ENCODE data around the gene MGRN1. TPM values are rescaled to one million over a fixed set of nuclear protein-coding genes. Genes with fewer than 3 reads are reported as not detected.

Gene MGRN1
- total and polyA plus RNA-seq, 4 donors: 29.5 to 113 (median 68.9) TPM

- H3K27ac ChIP-seq (ENCODE audit: low read depth, low read length): no peak overlapping the region
- no peak overlapping the region for H3K4me3 ChIP-seq (ENCODE audit: low read depth, low read length)
- H3K27me3 ChIP-seq (ENCODE audit: control insufficient read depth, insufficient read depth, low read length): no peaks in the 10 kb centered on the region
- peaks cover 2% of the 10 kb centered on the region for H3K9me3 ChIP-seq (ENCODE audit: control insufficient read depth, insufficient read depth, low read length)
- H3K4me1 ChIP-seq (ENCODE audit: control insufficient read depth, insufficient read depth, low read length): peaks cover 25% of the 10 kb centered on the region
- 95% methylated on average over 10 of the region's 13 CpGs for WGBS (ENCODE audit: insufficient coverage)
- peaks cover 46% of the 10 kb centered on the region for H3K36me3 ChIP-seq (ENCODE audit: control insufficient read depth, insufficient read depth, low read length)
- no peak for DNase-seq (ENCODE audit: low read depth in 4 of 6, low spot score in 6 of 6)
These were observed 11.6 kb downstream of the MGRN1 start for GRCh38 chr16:4636196-4636595.

GRCh38 chr16:4637501-4638166, 13.0 kb downstream of the MGRN1 start:
- 63% methylated on average over 19 of the region's 21 CpGs for WGBS (ENCODE audit: insufficient coverage)
- Histone ChIP-seq H3K9me3 (ENCODE audit: control insufficient read depth, insufficient read depth, low read length) (no peaks in the 10 kb centered on the region), H3K36me3 (ENCODE audit: control insufficient read depth, insufficient read depth, low read length) (peaks cover 46% of the 10 kb centered on the region), H3K27ac (ENCODE audit: low read depth, low read length) (no peak overlapping the region), H3K27me3 (ENCODE audit: control insufficient read depth, insufficient read depth, low read length) (no peaks in the 10 kb centered on the region), H3K4me1 (ENCODE audit: control insufficient read depth, insufficient read depth, low read length) (peaks cover 25% of the 10 kb centered on the region), H3K4me3 (ENCODE audit: low read depth, low read length) (no peak overlapping the region)
- DNase-seq (ENCODE audit: low read depth in 4 of 6, low spot score in 6 of 6): no peak

- WGBS (ENCODE audit: insufficient coverage): 92% methylated on average over 27 of the region's 27 CpGs
- H3K9me3 ChIP-seq (ENCODE audit: control insufficient read depth, insufficient read depth, low read length): no peaks in the 10 kb centered on the region
- H3K4me1 ChIP-seq (ENCODE audit: control insufficient read depth, insufficient read depth, low read length): peaks cover 13% of the 10 kb centered on the region
- no peak for DNase-seq (ENCODE audit: low read depth in 4 of 6, low spot score in 6 of 6)
- no peak overlapping the region for H3K27ac ChIP-seq (ENCODE audit: low read depth, low read length)
- no peaks in the 10 kb centered on the region for H3K27me3 ChIP-seq (ENCODE audit: control insufficient read depth, insufficient read depth, low read length)
- H3K4me3 ChIP-seq (ENCODE audit: low read depth, low read length): no peak overlapping the region
- H3K36me3 ChIP-seq (ENCODE audit: control insufficient read depth, insufficient read depth, low read length): peaks cover 39% of the 10 kb centered on the region
These were observed 15.4 kb downstream of the MGRN1 start for GRCh38 chr16:4639899-4640509.

- H3K4me1 ChIP-seq (ENCODE audit: control insufficient read depth, insufficient read depth, low read length): peaks cover 12% of the 10 kb centered on the region
- no peak for DNase-seq (ENCODE audit: low read depth in 4 of 6, low spot score in 6 of 6)
- H3K9me3 ChIP-seq (ENCODE audit: control insufficient read depth, insufficient read depth, low read length): no peaks in the 10 kb centered on the region
- H3K4me3 ChIP-seq (ENCODE audit: low read depth, low read length): no peak overlapping the region
- no peaks in the 10 kb centered on the region for H3K27me3 ChIP-seq (ENCODE audit: control insufficient read depth, insufficient read depth, low read length)
- H3K36me3 ChIP-seq (ENCODE audit: control insufficient read depth, insufficient read depth, low read length): peaks cover 43% of the 10 kb centered on the region
- 80% methylated on average over 13 of the region's 19 CpGs for WGBS (ENCODE audit: insufficient coverage)
- no peak overlapping the region for H3K27ac ChIP-seq (ENCODE audit: low read depth, low read length)
These were observed 16.1 kb downstream of the MGRN1 start for GRCh38 chr16:4640572-4641305.

- no peaks in the 10 kb centered on the region for H3K27me3 ChIP-seq (ENCODE audit: control insufficient read depth, insufficient read depth, low read length)
- WGBS (ENCODE audit: insufficient coverage): 98% methylated on average over 5 of the region's 5 CpGs
These were observed 16.7 kb downstream of the MGRN1 start for GRCh38 chr16:4641306-4641687.

GRCh38 chr16:4641895-4642294, 17.3 kb downstream of the MGRN1 start:
- Histone ChIP-seq H3K9me3 (ENCODE audit: control insufficient read depth, insufficient read depth, low read length) (no peaks in the 10 kb centered on the region), H3K27me3 (ENCODE audit: control insufficient read depth, insufficient read depth, low read length) (no peaks in the 10 kb centered on the region), H3K27ac (ENCODE audit: low read depth, low read length) (no peak overlapping the region), H3K36me3 (ENCODE audit: control insufficient read depth, insufficient read depth, low read length) (peaks cover 48% of the 10 kb centered on the region), H3K4me3 (ENCODE audit: low read depth, low read length) (no peak overlapping the region), H3K4me1 (ENCODE audit: control insufficient read depth, insufficient read depth, low read length) (peaks cover 12% of the 10 kb centered on the region)
- DNase-seq (ENCODE audit: low read depth in 4 of 6, low spot score in 6 of 6): no peak
- 89% methylated on average over 7 of the region's 14 CpGs for WGBS (ENCODE audit: insufficient coverage)

More at GRCh38 chr16:4641306-4641687, 16.7 kb downstream of the MGRN1 start:
- no peak overlapping the region for H3K27ac ChIP-seq (ENCODE audit: low read depth, low read length)
- no peak for DNase-seq (ENCODE audit: low read depth in 4 of 6, low spot score in 6 of 6)
- H3K36me3 ChIP-seq (ENCODE audit: control insufficient read depth, insufficient read depth, low read length): peaks cover 43% of the 10 kb centered on the region
- no peak overlapping the region for H3K4me3 ChIP-seq (ENCODE audit: low read depth, low read length)
- peaks cover 12% of the 10 kb centered on the region for H3K4me1 ChIP-seq (ENCODE audit: control insufficient read depth, insufficient read depth, low read length)
- H3K9me3 ChIP-seq (ENCODE audit: control insufficient read depth, insufficient read depth, low read length): no peaks in the 10 kb centered on the region

GRCh38 chr16:4646773-4647643, 22.4 kb downstream of the MGRN1 start:
- no peaks in the 10 kb centered on the region for H3K4me1 ChIP-seq (ENCODE audit: control insufficient read depth, insufficient read depth, low read length)
- H3K4me3 ChIP-seq (ENCODE audit: low read depth, low read length): no peak overlapping the region
- WGBS (ENCODE audit: insufficient coverage): 97% methylated on average over 20 of the region's 22 CpGs
- H3K27me3 ChIP-seq (ENCODE audit: control insufficient read depth, insufficient read depth, low read length): no peaks in the 10 kb centered on the region
- H3K36me3 ChIP-seq (ENCODE audit: control insufficient read depth, insufficient read depth, low read length): peaks cover 70% of the 10 kb centered on the region
- no peak for DNase-seq (ENCODE audit: low read depth in 4 of 6, low spot score in 6 of 6)
- no peak overlapping the region for H3K27ac ChIP-seq (ENCODE audit: low read depth, low read length)
- H3K9me3 ChIP-seq (ENCODE audit: control insufficient read depth, insufficient read depth, low read length): no peaks in the 10 kb centered on the region

GRCh38 chr16:4647644-4647980, 23.0 kb downstream of the MGRN1 start:
- Histone ChIP-seq H3K9me3 (ENCODE audit: control insufficient read depth, insufficient read depth, low read length) (no peaks in the 10 kb centered on the region), H3K4me1 (ENCODE audit: control insufficient read depth, insufficient read depth, low read length) (no peaks in the 10 kb centered on the region), H3K27me3 (ENCODE audit: control insufficient read depth, insufficient read depth, low read length) (no peaks in the 10 kb centered on the region), H3K27ac (ENCODE audit: low read depth, low read length) (no peak overlapping the region), H3K4me3 (ENCODE audit: low read depth, low read length) (no peak overlapping the region), H3K36me3 (ENCODE audit: control insufficient read depth, insufficient read depth, low read length) (peaks cover 76% of the 10 kb centered on the region)
- no peak for DNase-seq (ENCODE audit: low read depth in 4 of 6, low spot score in 6 of 6)
- 99% methylated on average over 7 of the region's 8 CpGs for WGBS (ENCODE audit: insufficient coverage)

GRCh38 chr16:4648917-4649316, 24.3 kb downstream of the MGRN1 start:
- H3K9me3 ChIP-seq (ENCODE audit: control insufficient read depth, insufficient read depth, low read length): no peaks in the 10 kb centered on the region
- H3K4me3 ChIP-seq (ENCODE audit: low read depth, low read length): no peak overlapping the region
- DNase-seq (ENCODE audit: low read depth in 4 of 6, low spot score in 6 of 6): no peak
- peaks cover 87% of the 10 kb centered on the region for H3K36me3 ChIP-seq (ENCODE audit: control insufficient read depth, insufficient read depth, low read length)
- H3K27ac ChIP-seq (ENCODE audit: low read depth, low read length): no peak overlapping the region
- no peaks in the 10 kb centered on the region for H3K27me3 ChIP-seq (ENCODE audit: control insufficient read depth, insufficient read depth, low read length)
- no peaks in the 10 kb centered on the region for H3K4me1 ChIP-seq (ENCODE audit: control insufficient read depth, insufficient read depth, low read length)
- 97% methylated on average over 9 of the region's 13 CpGs for WGBS (ENCODE audit: insufficient coverage)
